GM23248 (cell line): ENCODE measurements around the gene MGAM2. TPM values are rescaled to one million over a fixed set of nuclear protein-coding genes. Genes with fewer than 3 reads are reported as not detected.

ENCODE experiments used
- DNase-seq: peaks from one replicate; pipeline ENCODE4 v3.0.0-alpha.2; 2015
- H2AFZ ChIP-seq: fragments of 200-600 bp; sonication (generic); 2 replicates; pipeline ENCODE4 v1.6.1; 2016; ENCODE audit warnings: antibody characterized with exemption
- H3F3A ChIP-seq: fragments of 200-600 bp; sonication (generic); 2 replicates; pipeline ENCODE4 v1.6.1; 2016; ENCODE audit warnings: mild to moderate bottlenecking, antibody characterized with exemption, mixed run types; ENCODE audit not compliant: insufficient read depth
- H3K27ac ChIP-seq: fragments of 200-600 bp; sonication (generic); 2 replicates; pipeline ENCODE4 v1.5.1; 2016; ENCODE audit warnings: mild to moderate bottlenecking
- H3K27me3 ChIP-seq: fragments of 200-600 bp; sonication (generic); replicated peaks from 2 replicates; pipeline ENCODE4 v1.6.1; 2016; ENCODE audit warnings: mild to moderate bottlenecking; ENCODE audit not compliant: insufficient read depth
- H3K36me3 ChIP-seq: fragments of 200-600 bp; sonication (generic); 2 replicates; pipeline ENCODE4 v1.6.1; 2016; ENCODE audit warnings: low read depth, mild to moderate bottlenecking
- H3K4me1 ChIP-seq: fragments of 200-600 bp; sonication (generic); 2 replicates; pipeline ENCODE4 v1.6.1; 2016; ENCODE audit warnings: mild to moderate bottlenecking; ENCODE audit not compliant: insufficient read depth
- H3K4me2 ChIP-seq: fragments of 200-600 bp; sonication (generic); one replicate; pipeline ENCODE4 v1.6.1; 2016; ENCODE audit warnings: mild to moderate bottlenecking; ENCODE audit not compliant: unreplicated experiment
- H3K4me3 ChIP-seq: fragments of 200-600 bp; sonication (generic); 2 replicates; pipeline ENCODE4 v1.5.1; 2016; ENCODE audit warnings: mild to moderate bottlenecking
- H3K79me2 ChIP-seq: fragments of 200-600 bp; sonication (generic); 2 replicates; pipeline ENCODE4 v1.6.1; 2016; ENCODE audit warnings: mild to moderate bottlenecking; ENCODE audit not compliant: insufficient read depth
- H3K9ac ChIP-seq: fragments of 200-600 bp; sonication (generic); 2 replicates; pipeline ENCODE4 v1.6.1; 2016; ENCODE audit warnings: mild to moderate bottlenecking
- H3K9me2 ChIP-seq: fragments of 200-600 bp; sonication (generic); 2 replicates; pipeline ENCODE4 v1.6.1; 2016; ENCODE audit warnings: mixed run types, mild to moderate bottlenecking, moderate library complexity; ENCODE audit not compliant: insufficient read depth
- H3K9me3 ChIP-seq: fragments of 200-600 bp; sonication (generic); one replicate; pipeline ENCODE4 v1.6.1; 2017; ENCODE audit warnings: low read depth
- H4K20me1 ChIP-seq: fragments of 200-600 bp; sonication (generic); 2 replicates; pipeline ENCODE4 v1.6.0; 2016; ENCODE audit not compliant: insufficient read depth
- EZH2 ChIP-seq: fragments of 200-600 bp; sonication (generic); IDR thresholded peaks from 2 replicates; pipeline ENCODE4 v1.6.1; 2018; ENCODE audit warnings: antibody characterized with exemption, mild to moderate bottlenecking; ENCODE audit not compliant: insufficient read depth, poor library complexity, severe bottlenecking
- EZH2phosphoT487 ChIP-seq: fragments of 200-600 bp; sonication (generic); IDR thresholded peaks from 2 replicates; pipeline ENCODE4 v1.6.1; 2018; ENCODE audit warnings: antibody characterized with exemption, moderate library complexity, mild to moderate bottlenecking, low read depth; ENCODE audit not compliant: insufficient read depth
- WGBS, 2 experiments: methylation state at CpG; one replicate each; pipeline ENCODE4 v1.1.6; 2015 to 2017; ENCODE audit warnings: low lambda C conversion rate in 2 of 2, low coverage in 1 of 2; ENCODE audit errors: missing lambda C conversion rate in 2 of 2; 5-methylcytosine and 5-hydroxymethylcytosine counted together
- in situ Hi-C: fragments of 300-500 bp; cut with MboI; formaldehyde crosslinking; loops from 2 replicates; pipeline ENCODE4 v1.15.0; 2020
- polyA plus RNA-seq: library from polyadenylated mRNA; unstranded; fragments of >200 nt; fragmentation: Nextera tagmentation; extraction: Ambion mirVana; gene quantifications from 2 replicates; pipeline ENCODE4 v1.2.1, GENCODE V29; 2016
- total RNA-seq: library from RNA; depleted of rRNA; stranded (reverse); fragments of >200 nt; shearing (Covaris generic); gene quantifications from 2 replicates; pipeline ENCODE4 v1.2.3, GENCODE V29; 2014

MGAM2 gene
- total and polyA plus RNA-seq, 2 experiments from 2014 or later: not detected

DNA sequence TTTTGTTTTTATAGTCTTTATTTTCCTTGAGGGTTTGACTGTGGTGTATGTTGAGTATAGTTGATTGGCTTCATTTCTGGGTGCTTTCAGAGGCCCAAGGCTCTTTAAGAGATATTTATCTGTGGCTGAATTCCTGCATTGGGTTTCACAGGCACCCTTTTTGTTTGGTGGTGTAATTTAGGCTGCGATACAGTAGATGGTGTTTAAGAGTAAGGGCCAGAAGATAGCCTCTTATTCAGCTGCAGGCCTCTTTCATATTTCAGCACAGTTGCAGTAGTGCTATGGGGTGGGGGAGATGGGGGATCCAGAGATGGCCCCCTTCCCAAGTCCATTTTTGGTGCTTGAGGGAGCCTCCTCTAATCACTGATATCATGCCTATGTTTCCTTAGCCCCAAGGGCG is 69.7 kb downstream of the MGAM2 start:
- WGBS, 2 experiments: 36 to 45% methylated on average over 2 of the region's 2 CpGs
- DNase-seq: no peak

GRCh38 chr7:142181966-142182365 is 70.4 kb downstream of the MGAM2 start:
- 0 out of 2 replicates have a peak, but pooled peaks cover 4% of the 10 kb centered on the region for H3F3A ChIP-seq
- H3K27ac ChIP-seq: no peak overlapping the region
- no peak for DNase-seq
- H3K4me1 ChIP-seq: no peaks in the 10 kb centered on the region
- H3K4me2 ChIP-seq: no peak overlapping the region
- no peaks in the 10 kb centered on the region for H3K36me3 ChIP-seq
- H3K9me3 ChIP-seq: no peaks in the 10 kb centered on the region
- TF ChIP-seq EZH2: no peak
- TF ChIP-seq EZH2phosphoT487: no peak
- no peaks in the 10 kb centered on the region for H3K79me2 ChIP-seq
- H3K27me3 ChIP-seq: no peaks in the 10 kb centered on the region
- no peaks in the 10 kb centered on the region for H4K20me1 ChIP-seq
- no peak overlapping the region for H3K9ac ChIP-seq
- in situ Hi-C loops: no loop called here
- H3K9me2 ChIP-seq: no peaks in the 10 kb centered on the region
- no peak overlapping the region for H2AFZ ChIP-seq
- 29 to 33% methylated on average over 1 of the region's 1 CpG for WGBS, 2 experiments
- no peak overlapping the region for H3K4me3 ChIP-seq

More for the DNA sequence above, 69.7 kb downstream of the MGAM2 start:
- 0 out of 2 replicates have a peak, but pooled peaks cover 4% of the 10 kb centered on the region for H3F3A ChIP-seq
- no peak overlapping the region for H3K4me3 ChIP-seq
- no peaks in the 10 kb centered on the region for H3K4me1 ChIP-seq
- H3K27ac ChIP-seq: no peak overlapping the region
- H3K4me2 ChIP-seq: no peak overlapping the region
- no peaks in the 10 kb centered on the region for H3K27me3 ChIP-seq
- no peak overlapping the region for H3K9ac ChIP-seq
- H3K79me2 ChIP-seq: no peaks in the 10 kb centered on the region
- TF ChIP-seq EZH2phosphoT487 (no peak), EZH2 (no peak)
- H3K9me2 ChIP-seq: no peaks in the 10 kb centered on the region
- no peaks in the 10 kb centered on the region for H3K9me3 ChIP-seq
- H4K20me1 ChIP-seq: no peaks in the 10 kb centered on the region
- H3K36me3 ChIP-seq: no peaks in the 10 kb centered on the region
- in situ Hi-C loops: no loop called here
- H2AFZ ChIP-seq: no peak overlapping the region

DNA sequence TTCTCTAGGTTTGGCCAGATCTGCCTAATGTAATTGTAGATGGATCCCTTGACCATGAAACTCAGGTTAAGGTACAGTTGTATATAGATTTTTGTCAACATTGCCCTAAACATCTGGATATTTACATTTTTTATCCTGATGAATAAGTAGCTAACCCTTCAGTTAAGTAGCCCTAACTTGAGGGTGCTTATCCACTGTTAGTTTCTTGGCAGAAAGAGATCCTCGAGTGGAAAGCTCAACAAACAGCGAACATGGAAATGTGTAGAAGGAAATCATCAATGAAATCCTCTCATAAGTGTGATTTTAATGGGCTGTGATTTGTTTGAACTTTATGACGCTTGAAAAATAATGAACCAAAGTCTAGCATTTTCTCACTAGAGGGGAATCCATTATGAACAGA is 73.6 kb downstream of the MGAM2 start:
- Histone ChIP-seq H3K79me2 (no peaks in the 10 kb centered on the region), H3K4me3 (no peak overlapping the region), H3K27ac (no peak overlapping the region), H2AFZ (no peak overlapping the region), H3F3A (no peaks in the 10 kb centered on the region), H3K9me3 (no peaks in the 10 kb centered on the region), H4K20me1 (no peaks in the 10 kb centered on the region), H3K4me1 (no peaks in the 10 kb centered on the region), H3K27me3 (no peaks in the 10 kb centered on the region), H3K9me2 (no peaks in the 10 kb centered on the region), H3K36me3 (no peaks in the 10 kb centered on the region), H3K4me2 (no peak overlapping the region), H3K9ac (no peak overlapping the region)
- TF ChIP-seq EZH2phosphoT487 (no peak), EZH2 (no peak)
- WGBS, 2 experiments: 32 to 34% methylated on average over 3 of the region's 3 CpGs
- no peak for DNase-seq
- in situ Hi-C loops: no loop called here

- H3K27ac ChIP-seq: no peak overlapping the region
- no peaks in the 10 kb centered on the region for H3K9me2 ChIP-seq
- in situ Hi-C loops: no loop called here
- no peaks in the 10 kb centered on the region for H3K9me3 ChIP-seq
- no peak overlapping the region for H2AFZ ChIP-seq
- no peak overlapping the region for H3K9ac ChIP-seq
- H3K4me3 ChIP-seq: no peak overlapping the region
- no peak for TF ChIP-seq EZH2phosphoT487
- no peak for TF ChIP-seq EZH2
- H3K27me3 ChIP-seq: no peaks in the 10 kb centered on the region
- no peaks in the 10 kb centered on the region for H3K36me3 ChIP-seq
- 29 to 35% methylated on average over 5 of the region's 5 CpGs for WGBS, 2 experiments
- H3K79me2 ChIP-seq: no peaks in the 10 kb centered on the region
- no peaks in the 10 kb centered on the region for H3F3A ChIP-seq
- no peaks in the 10 kb centered on the region for H4K20me1 ChIP-seq
- H3K4me2 ChIP-seq: no peak overlapping the region
- H3K4me1 ChIP-seq: no peaks in the 10 kb centered on the region
- no peak for DNase-seq
These were observed 74.3 kb downstream of the MGAM2 start for GRCh38 chr7:142185801-142186200.

DNA sequence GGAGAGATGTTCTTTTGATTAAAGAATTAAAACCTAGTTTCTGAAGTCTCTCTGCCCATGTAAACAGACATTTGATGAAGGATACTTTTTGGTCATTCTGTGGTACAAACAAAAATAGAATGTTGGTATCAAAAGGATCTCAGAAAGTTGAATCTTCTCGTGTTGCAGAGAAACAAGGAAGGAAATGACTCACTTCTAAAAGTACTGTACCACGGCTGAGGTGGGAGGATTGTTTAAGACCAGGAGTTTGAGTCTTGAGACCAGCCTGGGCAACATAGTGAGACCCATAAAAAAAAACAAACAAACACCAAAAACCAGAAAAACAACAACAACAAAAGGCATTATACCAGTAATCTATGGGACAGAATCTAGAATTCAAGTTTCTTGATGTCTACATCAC is 76.6 kb downstream of the MGAM2 start:
- H3K27ac ChIP-seq: no peak overlapping the region

More for the DNA sequence above, 76.6 kb downstream of the MGAM2 start:
- no peaks in the 10 kb centered on the region for H3K4me1 ChIP-seq
- H3K4me2 ChIP-seq: no peak overlapping the region
- no peaks in the 10 kb centered on the region for H3K36me3 ChIP-seq
- no peaks in the 10 kb centered on the region for H3K79me2 ChIP-seq
- H3K4me3 ChIP-seq: no peak overlapping the region
- H3K9me2 ChIP-seq: no peaks in the 10 kb centered on the region
- H3F3A ChIP-seq: no peaks in the 10 kb centered on the region
- H4K20me1 ChIP-seq: no peaks in the 10 kb centered on the region
- H3K9ac ChIP-seq: no peak overlapping the region
- H3K27me3 ChIP-seq: no peaks in the 10 kb centered on the region
- 0 to 7% methylated on average over 2 of the region's 2 CpGs for WGBS, 2 experiments
- no peak overlapping the region for H2AFZ ChIP-seq
- in situ Hi-C loops: no loop called here
- no peak for TF ChIP-seq EZH2phosphoT487
- TF ChIP-seq EZH2: no peak
- H3K9me3 ChIP-seq: no peaks in the 10 kb centered on the region
- peak; percentile 36 for DNase-seq
